ENCODE data around the gene BRMS1L.
"Not testable (repeated sequence)": the region's sequence is repeated elsewhere in the genome, so short reads cannot be mapped to it uniquely, and the experiment has no call there.

The BRMS1L gene

DNA sequence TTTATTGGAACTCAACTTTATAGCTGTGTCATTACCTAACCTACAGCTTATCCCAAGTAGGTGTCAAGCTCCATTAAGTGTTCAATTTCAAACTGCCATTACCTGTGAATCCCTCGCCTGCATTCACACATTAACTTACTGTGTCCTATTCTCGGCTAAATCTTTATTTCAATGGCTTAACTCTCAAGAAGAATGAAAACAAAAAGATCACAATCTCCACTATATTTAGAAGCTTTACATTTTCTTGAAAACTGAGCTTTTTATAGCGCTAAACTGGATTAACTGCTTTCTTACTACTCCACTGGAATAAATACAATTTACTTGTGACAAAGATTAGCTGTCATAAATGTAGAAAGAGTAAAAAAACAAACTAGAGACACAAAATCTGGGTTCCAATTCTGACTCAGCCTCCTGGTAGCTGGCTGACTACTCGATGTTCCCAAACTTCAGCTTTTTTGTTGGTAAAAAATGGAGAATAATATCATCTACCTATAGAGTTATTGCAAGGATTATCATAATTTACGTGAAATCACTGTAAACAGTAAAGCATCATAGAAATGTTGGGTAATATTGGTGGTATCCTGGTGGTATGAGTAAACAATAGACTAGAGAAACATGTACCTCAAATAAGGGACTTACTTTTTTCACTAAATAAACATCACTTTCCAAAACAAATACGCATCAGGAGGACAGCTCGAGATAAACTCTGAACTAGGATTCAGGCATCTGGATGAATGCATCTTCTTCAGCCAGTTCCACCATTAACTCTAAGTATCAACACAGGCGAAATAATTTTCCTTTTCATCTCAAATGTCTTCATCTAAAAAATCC, 18.8 kb upstream of the BRMS1L start:
- Histone ChIP-seq H3K4me1 (ENCODE audit: control insufficient read depth, insufficient read depth, low read length, poor library complexity, severe bottlenecking) (peaks cover 4% of the 10 kb centered on the region), H3K36me3 (ENCODE audit: control insufficient read depth, insufficient read depth, low read length) (no peaks in the 10 kb centered on the region), H3K27me3 (replicated peaks; ENCODE audit: control insufficient read depth, insufficient read depth, low read length, poor library complexity, severe bottlenecking) (no peaks in the 10 kb centered on the region), H3K4me3 (ENCODE audit: insufficient read depth, low read depth, low read length, poor library complexity, severe bottlenecking) (no peak overlapping the region), H3K9me3 (ENCODE audit: control insufficient read depth, low read length) (no peaks in the 10 kb centered on the region), H3K27ac (ENCODE audit: insufficient read depth, low read length, poor library complexity, severe bottlenecking) (no peak overlapping the region)
- no peak for DNase-seq

DNA sequence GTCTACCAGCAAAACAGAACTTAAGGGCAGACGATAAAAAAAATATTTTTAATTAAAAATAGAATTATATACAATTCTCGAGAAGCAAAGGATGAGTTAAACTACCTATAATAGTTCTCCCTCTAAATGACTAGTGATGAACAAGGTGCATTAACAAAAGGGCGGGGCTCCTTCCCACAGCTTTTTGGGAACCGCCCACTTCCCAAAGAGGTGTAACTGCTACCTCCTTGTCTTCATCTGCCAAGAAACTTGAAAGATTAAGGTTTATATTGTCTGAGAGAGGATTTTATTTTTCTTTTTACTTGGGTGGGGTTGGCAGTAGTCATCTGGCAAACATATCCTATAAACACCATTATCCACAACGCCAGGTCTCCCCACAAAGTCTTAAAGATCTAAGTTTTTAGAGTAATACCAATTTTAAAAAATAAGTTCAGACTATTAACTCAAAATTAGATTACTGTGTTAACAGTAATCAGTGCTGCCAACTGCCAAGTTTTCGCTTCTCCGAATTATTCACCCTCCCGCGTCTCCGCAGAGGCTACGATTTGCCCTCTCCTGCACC, 18.0 kb upstream of the BRMS1L start:
- H3K4me3 ChIP-seq (ENCODE audit: insufficient read depth, low read depth, low read length, poor library complexity, severe bottlenecking): peak overlapping the region; percentile 54
- no peaks in the 10 kb centered on the region for H3K36me3 ChIP-seq (ENCODE audit: control insufficient read depth, insufficient read depth, low read length)
- H3K9me3 ChIP-seq (ENCODE audit: control insufficient read depth, low read length): no peaks in the 10 kb centered on the region
- peak in 2 of 3 donors; percentile 8 to 23 for DNase-seq
- H3K4me1 ChIP-seq (ENCODE audit: control insufficient read depth, insufficient read depth, low read length, poor library complexity, severe bottlenecking): peaks cover 4% of the 10 kb centered on the region
- peak overlapping the region; percentile 65 for H3K27ac ChIP-seq (ENCODE audit: insufficient read depth, low read length, poor library complexity, severe bottlenecking)
- H3K27me3 ChIP-seq (replicated peaks; ENCODE audit: control insufficient read depth, insufficient read depth, low read length, poor library complexity, severe bottlenecking): no peaks in the 10 kb centered on the region

DNA sequence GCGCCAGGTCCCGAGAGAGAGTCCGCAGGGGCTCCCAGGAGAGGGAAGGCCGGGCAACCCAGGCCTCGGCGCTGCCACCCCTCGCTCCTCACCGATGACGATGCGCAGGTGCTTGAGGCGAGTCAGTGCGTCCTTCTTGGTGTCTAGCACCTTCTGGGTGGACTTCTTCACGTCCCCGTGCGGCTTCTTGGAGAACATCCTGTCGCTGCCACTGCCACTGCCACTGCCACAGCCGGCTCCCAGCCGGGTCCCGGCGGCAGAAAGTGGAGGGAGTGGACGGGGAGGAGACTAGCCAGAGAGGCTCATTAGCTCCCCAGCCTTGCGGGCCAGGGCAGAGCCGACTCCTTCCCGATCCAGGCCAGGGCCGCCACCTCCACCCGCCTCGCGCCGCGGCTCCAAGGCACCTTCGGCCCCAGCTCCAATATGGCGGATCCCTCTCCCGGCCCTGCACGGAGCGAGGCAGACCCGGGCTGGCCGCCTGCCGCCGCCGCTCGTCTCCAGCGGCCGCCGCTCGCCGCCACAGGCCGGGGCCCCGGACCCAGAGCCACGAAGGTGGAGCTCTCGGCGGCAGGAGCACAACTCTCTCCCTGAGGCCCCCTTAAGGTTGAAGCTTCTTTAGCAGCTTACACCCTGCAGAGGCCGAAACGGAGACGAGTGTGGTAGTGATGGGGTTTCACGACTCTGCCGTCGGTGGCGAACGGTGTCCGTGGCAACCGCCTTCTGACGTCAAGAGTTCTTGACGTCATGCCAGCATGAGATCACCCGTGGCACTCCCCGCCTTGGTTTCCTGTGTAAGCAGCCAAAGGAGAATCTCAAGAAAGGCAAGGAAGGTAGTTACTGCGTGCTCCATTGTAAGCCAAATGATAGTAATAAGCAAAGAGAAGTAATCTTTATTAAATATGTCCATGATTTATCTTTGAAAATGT, 17.2 kb upstream of the BRMS1L start, which contains the start of gene RALGAPA1:
RALGAPA1 (minus strand) TSS at position 658 of the 926 bp plus-strand sequence; CDS start at position 198, 460 bp downstream.
- not testable (repeated sequence) for H3K4me1 ChIP-seq (ENCODE audit: control insufficient read depth, insufficient read depth, low read length, poor library complexity, severe bottlenecking); H3K36me3 ChIP-seq (ENCODE audit: control insufficient read depth, insufficient read depth, low read length); H3K9me3 ChIP-seq (ENCODE audit: control insufficient read depth, low read length); H3K27me3 ChIP-seq (replicated peaks; ENCODE audit: control insufficient read depth, insufficient read depth, low read length, poor library complexity, severe bottlenecking)
- DNase-seq: peak; percentile 92 to 93 (median 92)
- Histone ChIP-seq H3K4me3 (ENCODE audit: insufficient read depth, low read depth, low read length, poor library complexity, severe bottlenecking) (peak within 1 kb of the TSS; percentile 54), H3K27ac (ENCODE audit: insufficient read depth, low read length, poor library complexity, severe bottlenecking) (peak within 1 kb of the TSS; percentile 65)

DNA sequence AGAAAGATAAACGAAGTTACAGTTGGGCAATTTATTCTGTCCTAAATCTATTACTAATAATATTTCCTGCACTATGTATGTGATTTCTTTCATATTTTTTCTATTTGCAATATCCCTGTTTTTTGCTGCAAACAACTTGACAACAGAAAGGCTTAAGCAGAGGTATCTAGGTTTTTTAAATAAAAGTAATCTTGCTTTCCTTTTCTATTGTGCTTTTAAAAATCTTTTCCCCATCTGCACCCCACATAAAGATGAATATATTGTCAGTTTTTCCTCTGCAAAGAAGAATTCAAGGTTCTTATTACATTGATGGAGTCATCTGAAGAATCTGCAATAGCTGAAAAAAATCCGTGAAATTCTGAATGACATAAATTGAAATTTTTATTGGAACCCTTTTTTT, 16.5 kb upstream of the BRMS1L start:
- Histone ChIP-seq H3K27me3 (replicated peaks; ENCODE audit: control insufficient read depth, insufficient read depth, low read length, poor library complexity, severe bottlenecking) (no peaks in the 10 kb centered on the region), H3K27ac (ENCODE audit: insufficient read depth, low read length, poor library complexity, severe bottlenecking) (peak overlapping the region; percentile 65), H3K36me3 (ENCODE audit: control insufficient read depth, insufficient read depth, low read length) (no peaks in the 10 kb centered on the region), H3K9me3 (ENCODE audit: control insufficient read depth, low read length) (no peaks in the 10 kb centered on the region), H3K4me1 (ENCODE audit: control insufficient read depth, insufficient read depth, low read length, poor library complexity, severe bottlenecking) (peaks cover 4% of the 10 kb centered on the region), H3K4me3 (ENCODE audit: insufficient read depth, low read depth, low read length, poor library complexity, severe bottlenecking) (no peak overlapping the region)
- no peak for DNase-seq

DNA sequence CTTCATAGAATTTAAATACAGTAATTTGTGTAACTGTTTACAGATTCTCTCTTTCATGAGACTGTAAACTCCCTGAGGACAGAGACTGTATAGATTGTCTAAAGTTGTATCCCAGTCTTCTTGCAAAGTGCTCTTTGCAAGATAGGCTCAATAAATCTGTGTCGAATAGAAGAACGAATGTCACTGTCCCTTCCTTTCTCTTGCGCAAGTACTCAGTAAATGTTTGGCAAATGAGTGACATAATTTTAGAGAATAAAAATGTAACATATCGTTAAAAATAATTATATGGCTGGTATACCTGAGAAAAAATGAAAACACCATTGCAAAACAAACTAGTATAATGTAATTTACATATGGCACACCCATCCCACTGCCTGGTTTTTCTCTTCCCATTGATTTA, 15.2 kb upstream of the BRMS1L start:
- Histone ChIP-seq H3K4me1 (ENCODE audit: control insufficient read depth, insufficient read depth, low read length, poor library complexity, severe bottlenecking) (peaks cover 4% of the 10 kb centered on the region), H3K9me3 (ENCODE audit: control insufficient read depth, low read length) (no peaks in the 10 kb centered on the region), H3K27me3 (replicated peaks; ENCODE audit: control insufficient read depth, insufficient read depth, low read length, poor library complexity, severe bottlenecking) (no peaks in the 10 kb centered on the region), H3K4me3 (ENCODE audit: insufficient read depth, low read depth, low read length, poor library complexity, severe bottlenecking) (no peak overlapping the region), H3K27ac (ENCODE audit: insufficient read depth, low read length, poor library complexity, severe bottlenecking) (no peak overlapping the region), H3K36me3 (ENCODE audit: control insufficient read depth, insufficient read depth, low read length) (no peaks in the 10 kb centered on the region)
- DNase-seq: no peak

DNA sequence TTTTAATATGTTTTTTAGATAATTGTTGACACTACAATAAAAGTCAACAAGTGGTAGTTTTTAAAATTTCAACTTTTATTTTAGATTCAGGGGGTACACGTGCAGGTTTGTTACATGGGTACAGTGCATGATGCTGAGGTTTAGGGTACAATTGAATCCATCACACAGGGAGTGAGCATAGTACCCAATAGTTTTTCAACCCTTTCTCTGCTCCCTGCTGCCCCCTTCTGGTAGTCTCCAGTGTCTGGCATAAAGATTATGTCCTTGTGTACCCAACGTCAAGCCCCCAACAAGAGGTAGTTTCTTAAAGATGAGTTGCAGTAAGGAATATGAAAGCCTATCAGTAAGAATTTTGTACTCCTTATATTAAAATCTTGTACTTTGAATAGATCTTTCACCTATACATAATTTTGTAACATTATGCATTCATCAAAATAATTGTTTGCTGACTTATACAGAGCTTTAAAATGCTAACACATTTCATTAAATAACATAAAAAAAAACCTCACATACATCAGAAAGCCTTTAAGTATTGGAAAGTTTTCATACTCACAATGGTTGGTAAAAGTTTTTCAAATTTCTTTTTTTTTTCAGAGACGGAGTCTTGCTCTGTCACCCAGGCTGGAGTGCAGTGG, 11.7 kb upstream of the BRMS1L start:
- Histone ChIP-seq H3K4me3 (ENCODE audit: insufficient read depth, low read depth, low read length, poor library complexity, severe bottlenecking) (no peak overlapping the region), H3K27ac (ENCODE audit: insufficient read depth, low read length, poor library complexity, severe bottlenecking) (no peak overlapping the region), H3K27me3 (replicated peaks; ENCODE audit: control insufficient read depth, insufficient read depth, low read length, poor library complexity, severe bottlenecking) (no peaks in the 10 kb centered on the region), H3K9me3 (ENCODE audit: control insufficient read depth, low read length) (no peaks in the 10 kb centered on the region), H3K36me3 (ENCODE audit: control insufficient read depth, insufficient read depth, low read length) (no peaks in the 10 kb centered on the region), H3K4me1 (ENCODE audit: control insufficient read depth, insufficient read depth, low read length, poor library complexity, severe bottlenecking) (no peaks in the 10 kb centered on the region)
- peak; percentile 55 to 68 (median 56) for DNase-seq

DNA sequence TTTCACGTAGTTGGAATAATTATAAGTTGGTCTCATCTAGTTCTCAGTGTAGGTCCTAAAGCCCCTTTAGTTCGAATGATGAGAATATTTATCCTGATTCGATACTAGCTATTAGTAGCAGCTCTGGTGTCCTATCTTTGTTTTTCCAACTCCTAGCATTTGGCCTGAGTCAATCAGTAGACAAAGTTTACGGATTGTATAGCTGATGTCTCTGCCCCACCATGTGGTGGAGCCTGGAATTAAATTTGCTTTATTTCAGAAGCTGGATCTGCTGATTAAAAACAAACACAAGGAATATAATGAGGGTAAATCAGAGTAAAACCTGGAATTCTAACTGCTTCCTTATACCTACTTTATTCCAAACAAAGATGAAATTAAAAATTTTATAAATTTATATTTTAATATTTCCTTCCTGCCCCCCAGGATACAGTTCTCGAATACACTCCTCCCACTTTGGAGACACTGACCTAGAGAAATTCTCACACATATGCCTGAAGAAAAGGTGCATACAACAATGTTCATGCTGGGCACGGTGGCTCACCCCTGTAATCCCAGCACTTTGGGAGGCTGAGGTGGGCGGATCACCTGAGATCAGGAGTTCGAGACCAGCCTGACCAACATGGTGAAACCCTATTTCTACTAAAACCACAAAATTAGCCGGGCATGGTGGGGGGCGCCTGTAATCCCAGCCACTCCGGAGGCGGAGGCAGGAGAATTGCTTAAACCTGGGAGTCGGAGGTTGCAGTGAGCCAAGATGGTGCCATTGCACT, 7.6 kb upstream of the BRMS1L start:
- DNase-seq: no peak
- H3K4me3 ChIP-seq (ENCODE audit: insufficient read depth, low read depth, low read length, poor library complexity, severe bottlenecking): no peak overlapping the region
- no peaks in the 10 kb centered on the region for H3K4me1 ChIP-seq (ENCODE audit: control insufficient read depth, insufficient read depth, low read length, poor library complexity, severe bottlenecking)
- H3K36me3 ChIP-seq (ENCODE audit: control insufficient read depth, insufficient read depth, low read length): no peaks in the 10 kb centered on the region
- H3K27ac ChIP-seq (ENCODE audit: insufficient read depth, low read length, poor library complexity, severe bottlenecking): no peak overlapping the region
- no peaks in the 10 kb centered on the region for H3K27me3 ChIP-seq (replicated peaks; ENCODE audit: control insufficient read depth, insufficient read depth, low read length, poor library complexity, severe bottlenecking)
- H3K9me3 ChIP-seq (ENCODE audit: control insufficient read depth, low read length): no peaks in the 10 kb centered on the region

DNA sequence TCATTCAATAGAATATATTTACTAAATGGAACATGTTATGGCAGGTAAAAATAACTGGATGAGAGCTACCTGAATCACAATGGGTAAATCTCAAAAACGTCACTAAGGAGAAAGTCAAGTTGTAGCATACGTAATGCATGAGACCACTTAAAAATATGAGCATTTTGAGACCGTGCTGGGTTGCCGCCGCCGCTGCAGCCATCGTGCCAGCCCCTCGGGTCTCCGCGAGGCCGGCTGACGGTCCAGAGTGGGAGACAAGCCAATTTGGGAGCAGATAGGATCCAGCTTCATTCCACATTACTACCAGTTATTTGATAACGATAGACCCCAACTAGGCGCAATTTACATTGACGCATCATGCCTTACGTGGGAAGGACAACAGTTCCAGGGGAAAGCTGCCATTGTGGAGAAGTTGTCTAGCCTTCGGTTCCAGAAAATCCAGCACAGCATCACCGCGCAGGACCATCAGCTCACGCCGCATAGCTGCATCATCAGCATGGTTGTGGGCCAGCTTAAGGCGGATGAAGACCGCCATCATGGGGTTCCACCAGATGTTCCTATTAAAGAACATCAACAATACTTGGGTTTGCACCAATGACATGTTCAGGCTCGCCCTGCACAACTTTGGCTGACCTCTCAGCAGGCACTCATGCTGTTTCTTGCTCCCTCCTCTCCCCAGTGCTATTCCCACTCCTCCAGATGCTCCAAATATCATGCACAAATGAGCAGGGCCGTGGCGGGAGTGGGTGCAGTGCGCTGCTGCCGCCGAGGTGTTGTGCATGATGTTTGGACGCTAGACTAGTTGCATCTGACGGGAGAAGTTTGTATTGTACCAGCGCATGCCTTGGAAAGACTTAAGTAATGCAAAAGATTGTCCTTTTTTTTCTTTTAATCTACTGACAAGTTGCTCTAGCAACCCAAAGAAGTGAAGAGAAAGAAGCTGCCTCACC, 6.3 kb upstream of the BRMS1L start:
- H3K9me3 ChIP-seq (ENCODE audit: control insufficient read depth, low read length): no peaks in the 10 kb centered on the region
- DNase-seq: no peak
- H3K36me3 ChIP-seq (ENCODE audit: control insufficient read depth, insufficient read depth, low read length): no peaks in the 10 kb centered on the region
- no peak overlapping the region for H3K4me3 ChIP-seq (ENCODE audit: insufficient read depth, low read depth, low read length, poor library complexity, severe bottlenecking)
- no peaks in the 10 kb centered on the region for H3K27me3 ChIP-seq (replicated peaks; ENCODE audit: control insufficient read depth, insufficient read depth, low read length, poor library complexity, severe bottlenecking)
- no peak overlapping the region for H3K27ac ChIP-seq (ENCODE audit: insufficient read depth, low read length, poor library complexity, severe bottlenecking)
- H3K4me1 ChIP-seq (ENCODE audit: control insufficient read depth, insufficient read depth, low read length, poor library complexity, severe bottlenecking): no peaks in the 10 kb centered on the region
